ENCODE data around the gene CCDC24. TPM values are rescaled to one million over a fixed set of nuclear protein-coding genes. Genes with fewer than 3 reads are reported as not detected.

The CCDC24 gene
- total RNA-seq, 4 donors from 2014 or later: 5.0 to 6.2 (median 5.5) TPM

DNA sequence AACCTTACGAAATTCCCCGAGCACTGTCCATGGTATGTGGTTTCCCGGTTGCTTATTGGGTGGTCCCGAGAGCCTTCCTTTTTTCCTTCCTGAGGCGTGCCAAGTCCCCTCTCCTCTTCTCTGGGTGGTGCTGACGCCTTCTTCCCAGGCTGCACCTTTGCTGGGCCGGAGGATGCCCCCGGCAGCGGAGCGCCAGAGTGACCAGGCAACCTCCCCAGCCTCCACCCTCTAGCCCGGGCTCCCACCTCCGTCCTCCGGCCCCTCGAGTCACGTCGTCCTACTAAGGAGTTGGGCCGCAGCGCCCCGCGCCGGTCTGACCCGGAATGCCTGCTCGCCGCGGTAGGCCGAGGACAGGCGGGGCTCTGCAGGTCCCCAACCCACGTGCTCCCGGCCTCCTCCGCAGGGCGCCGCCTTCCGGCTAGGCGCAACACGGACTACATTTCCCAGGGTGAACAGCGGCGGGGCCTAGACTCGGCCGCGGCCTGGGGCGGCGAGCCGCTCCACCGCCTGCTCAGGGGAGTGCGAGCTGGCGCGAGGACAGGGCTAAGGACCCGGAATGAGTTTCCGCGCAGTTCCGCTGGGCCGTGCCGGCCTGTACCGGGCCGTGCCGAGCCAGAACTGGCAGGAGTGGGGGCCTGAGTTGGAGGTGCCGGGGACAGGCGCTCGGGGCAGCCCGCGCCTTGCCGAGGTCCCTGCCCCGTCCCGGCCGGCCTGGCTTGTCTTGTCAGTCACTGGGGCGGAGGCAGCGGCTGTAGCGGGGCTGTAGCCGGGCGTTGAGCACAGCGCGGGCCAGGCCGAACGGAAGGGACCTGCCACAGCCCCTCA lies 45.0 kb upstream of the CCDC24 start, which contains the start of gene IPO13:
TSS of gene IPO13 (plus strand) at position 715 of the 825 bp plus-strand sequence. CDS start 651 bp downstream, outside the sequence.
- 0% methylated on average over 6 to 10 of the region's 74 CpGs for WGBS, 2 donors (ENCODE audit: low coverage in 1 of 2)
- ATAC-seq: peak; percentile 98

DNA sequence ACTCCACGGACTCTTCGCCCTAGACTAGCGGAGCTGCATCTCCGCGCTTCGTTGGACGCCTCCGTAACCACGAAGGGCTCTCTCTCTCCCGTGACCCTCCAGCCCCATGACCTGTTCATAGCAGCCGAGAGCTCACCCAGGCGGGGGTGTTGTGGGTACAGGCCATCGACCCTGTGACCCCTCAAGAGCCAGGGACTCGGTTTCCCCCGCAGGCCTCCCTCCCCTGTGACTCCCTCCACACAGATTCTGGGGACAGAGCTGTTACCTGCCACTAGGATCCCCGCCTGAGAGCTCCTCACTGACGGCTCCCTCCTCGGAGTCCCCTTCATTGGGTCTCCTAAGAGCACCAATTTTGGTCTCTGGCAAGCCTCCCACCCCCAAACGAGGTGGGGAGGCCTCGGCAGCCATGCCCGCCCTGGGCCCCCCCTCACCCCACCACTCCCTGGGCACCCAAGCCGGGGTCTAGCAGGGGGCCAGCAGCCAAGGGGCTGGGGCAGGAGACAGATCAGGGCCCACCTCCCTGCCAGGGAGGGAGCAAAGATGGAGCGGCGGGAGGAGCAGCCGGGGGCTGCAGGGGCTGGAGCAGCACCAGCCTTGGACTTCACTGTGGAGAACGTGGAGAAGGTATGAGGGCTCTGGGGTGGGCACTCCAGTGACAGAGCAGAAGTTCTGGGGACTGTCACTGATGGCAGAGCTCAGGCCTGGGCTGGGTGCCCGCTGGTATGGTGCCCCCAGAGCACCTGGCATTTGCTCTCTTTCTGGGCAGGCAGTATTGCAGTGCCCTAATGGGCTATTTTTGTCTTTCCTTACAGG lies 44.1 kb upstream of the CCDC24 start:
- 7% methylated on average over 3 of the region's 27 CpGs; no CpG with 5 or more reads in 1 of the 2 donors for WGBS, 2 donors (ENCODE audit: low coverage in 1 of 2)
- Histone ChIP-seq H3K27ac (peak overlapping the region; percentile 75 to 98 (median 94)), H3K36me3 (peaks cover 0 to 24% of the 10 kb centered on the region in 2 donors), H3K27me3 (no peaks in the 10 kb centered on the region), H3K4me3 (peak overlapping the region; percentile 38 to 81), H3K4me1 (peaks cover 4 to 69% (median 21%) of the 10 kb centered on the region in 3 donors), H3K9me3 (no peaks in the 10 kb centered on the region)
- TF ChIP-seq, protein P1, sequence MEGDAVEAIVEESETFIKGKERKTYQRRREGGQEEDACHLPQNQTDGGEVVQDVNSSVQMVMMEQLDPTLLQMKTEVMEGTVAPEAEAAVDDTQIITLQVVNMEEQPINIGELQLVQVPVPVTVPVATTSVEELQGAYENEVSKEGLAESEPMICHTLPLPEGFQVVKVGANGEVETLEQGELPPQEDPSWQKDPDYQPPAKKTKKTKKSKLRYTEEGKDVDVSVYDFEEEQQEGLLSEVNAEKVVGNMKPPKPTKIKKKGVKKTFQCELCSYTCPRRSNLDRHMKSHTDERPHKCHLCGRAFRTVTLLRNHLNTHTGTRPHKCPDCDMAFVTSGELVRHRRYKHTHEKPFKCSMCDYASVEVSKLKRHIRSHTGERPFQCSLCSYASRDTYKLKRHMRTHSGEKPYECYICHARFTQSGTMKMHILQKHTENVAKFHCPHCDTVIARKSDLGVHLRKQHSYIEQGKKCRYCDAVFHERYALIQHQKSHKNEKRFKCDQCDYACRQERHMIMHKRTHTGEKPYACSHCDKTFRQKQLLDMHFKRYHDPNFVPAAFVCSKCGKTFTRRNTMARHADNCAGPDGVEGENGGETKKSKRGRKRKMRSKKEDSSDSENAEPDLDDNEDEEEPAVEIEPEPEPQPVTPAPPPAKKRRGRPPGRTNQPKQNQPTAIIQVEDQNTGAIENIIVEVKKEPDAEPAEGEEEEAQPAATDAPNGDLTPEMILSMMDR (IDR thresholded peaks at IDR 0.05): no peak
- TF ChIP-seq POLR2A (IDR thresholded peaks at IDR 0.05): no peak
- TF ChIP-seq POLR2AphosphoS5 (IDR thresholded peaks at IDR 0.05): no peak
- no peak for TF ChIP-seq EP300 (IDR thresholded peaks at IDR 0.05)
- ATAC-seq: no peak

More for the DNA sequence above, 45.0 kb upstream of the CCDC24 start, which contains the start of gene IPO13:
- peak within 1 kb of the TSS; percentile 75 to 98 (median 94) for H3K27ac ChIP-seq
- no peaks in the 10 kb centered on the region for H3K9me3 ChIP-seq
- peaks cover 4 to 68% (median 21%) of the 10 kb centered on the region in 3 donors for H3K4me1 ChIP-seq
- H3K27me3 ChIP-seq: no peaks in the 10 kb centered on the region
- peaks cover 0 to 24% of the 10 kb centered on the region in 2 donors for H3K36me3 ChIP-seq
- peak within 1 kb of the TSS; percentile 38 to 81 for H3K4me3 ChIP-seq
- TF ChIP-seq POLR2AphosphoS5 (IDR thresholded peaks at IDR 0.05) (peak; percentile 67), POLR2A (IDR thresholded peaks at IDR 0.05) (peak; percentile 70 to 71), EP300 (IDR thresholded peaks at IDR 0.05) (no peak)
- TF ChIP-seq, protein P1 (IDR thresholded peaks at IDR 0.05): peak in 3 of 4 experiments; percentile 82 to 89 (median 87)

DNA sequence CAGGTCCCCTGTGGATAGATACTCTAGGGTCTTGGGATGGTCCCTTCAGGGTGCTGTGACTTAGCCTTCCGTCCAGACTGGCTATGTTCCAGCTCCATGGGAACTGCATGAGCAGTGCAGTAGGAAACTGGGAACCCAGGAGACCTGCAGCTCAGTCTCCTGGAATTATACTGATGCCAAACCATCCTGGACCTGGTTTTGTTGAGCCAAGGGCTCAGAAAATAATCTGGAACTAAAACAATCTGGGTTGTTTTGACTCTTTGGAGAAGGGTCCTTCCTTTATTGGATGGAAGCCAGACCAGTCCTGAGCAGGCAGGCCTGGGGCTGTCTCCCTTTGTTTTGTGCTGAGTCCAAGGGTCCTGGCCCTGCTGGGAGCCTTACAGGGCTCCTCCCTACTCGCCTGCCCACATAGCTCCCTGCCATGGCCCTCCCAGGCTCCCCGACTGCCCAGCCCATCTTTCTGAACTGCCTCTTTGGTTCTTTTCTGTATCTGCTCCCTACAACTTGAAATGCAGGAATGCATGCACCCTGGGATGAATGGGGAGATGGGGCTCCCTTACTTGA lies 43.4 kb upstream of the CCDC24 start:
- peaks cover 0 to 24% of the 10 kb centered on the region in 2 donors for H3K36me3 ChIP-seq
- ATAC-seq: no peak
- peak overlapping the region in 1 of 4 donors; percentile 98 for H3K27ac ChIP-seq
- 20% methylated on average over 2 of the region's 3 CpGs; no CpG with 5 or more reads in 1 of the 2 donors for WGBS, 2 donors (ENCODE audit: low coverage in 1 of 2)
- H3K4me3 ChIP-seq: peak overlapping the region; percentile 38 to 81
- H3K4me1 ChIP-seq: peaks cover 4 to 69% (median 21%) of the 10 kb centered on the region in 3 donors
- no peak for TF ChIP-seq POLR2A (IDR thresholded peaks at IDR 0.05)
- TF ChIP-seq, protein P1 (IDR thresholded peaks at IDR 0.05): no peak
- TF ChIP-seq POLR2AphosphoS5 (IDR thresholded peaks at IDR 0.05): no peak
- TF ChIP-seq EP300 (IDR thresholded peaks at IDR 0.05): no peak
- no peaks in the 10 kb centered on the region for H3K9me3 ChIP-seq
- no peaks in the 10 kb centered on the region for H3K27me3 ChIP-seq

DNA sequence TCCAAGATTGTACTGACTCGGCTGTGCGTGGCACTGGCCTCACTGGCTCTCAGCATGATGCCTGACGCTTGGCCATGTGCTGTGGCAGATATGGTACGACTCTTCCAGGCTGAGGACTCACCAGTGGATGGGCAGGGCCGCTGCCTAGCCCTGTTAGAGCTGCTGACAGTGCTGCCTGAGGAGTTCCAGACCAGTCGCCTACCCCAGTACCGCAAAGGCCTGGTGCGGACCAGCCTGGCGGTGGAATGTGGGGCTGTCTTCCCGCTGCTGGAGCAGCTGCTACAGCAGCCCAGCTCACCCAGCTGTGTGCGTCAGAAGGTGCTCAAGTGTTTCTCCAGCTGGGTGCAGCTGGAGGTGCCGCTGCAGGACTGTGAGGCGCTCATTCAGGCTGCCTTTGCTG lies 41.7 kb upstream of the CCDC24 start:
- peaks cover 4 to 61% (median 21%) of the 10 kb centered on the region in 3 donors for H3K4me1 ChIP-seq
- peaks cover 0 to 24% of the 10 kb centered on the region in 2 donors for H3K36me3 ChIP-seq
- ATAC-seq: no peak
- WGBS, 2 donors (ENCODE audit: low coverage in 1 of 2): 100% methylated on average over 1 of the region's 13 CpGs; no CpG with 5 or more reads in 1 of the 2 donors
- H3K27ac ChIP-seq: no peak overlapping the region
- H3K9me3 ChIP-seq: no peaks in the 10 kb centered on the region
- TF ChIP-seq POLR2A (IDR thresholded peaks at IDR 0.05) (no peak), POLR2AphosphoS5 (IDR thresholded peaks at IDR 0.05) (no peak), EP300 (IDR thresholded peaks at IDR 0.05) (no peak)
- TF ChIP-seq, protein P1 (IDR thresholded peaks at IDR 0.05): no peak
- H3K4me3 ChIP-seq: no peak overlapping the region
- no peaks in the 10 kb centered on the region for H3K27me3 ChIP-seq
